ENCODE results near the gene DAGLA.

The DAGLA gene

DNA sequence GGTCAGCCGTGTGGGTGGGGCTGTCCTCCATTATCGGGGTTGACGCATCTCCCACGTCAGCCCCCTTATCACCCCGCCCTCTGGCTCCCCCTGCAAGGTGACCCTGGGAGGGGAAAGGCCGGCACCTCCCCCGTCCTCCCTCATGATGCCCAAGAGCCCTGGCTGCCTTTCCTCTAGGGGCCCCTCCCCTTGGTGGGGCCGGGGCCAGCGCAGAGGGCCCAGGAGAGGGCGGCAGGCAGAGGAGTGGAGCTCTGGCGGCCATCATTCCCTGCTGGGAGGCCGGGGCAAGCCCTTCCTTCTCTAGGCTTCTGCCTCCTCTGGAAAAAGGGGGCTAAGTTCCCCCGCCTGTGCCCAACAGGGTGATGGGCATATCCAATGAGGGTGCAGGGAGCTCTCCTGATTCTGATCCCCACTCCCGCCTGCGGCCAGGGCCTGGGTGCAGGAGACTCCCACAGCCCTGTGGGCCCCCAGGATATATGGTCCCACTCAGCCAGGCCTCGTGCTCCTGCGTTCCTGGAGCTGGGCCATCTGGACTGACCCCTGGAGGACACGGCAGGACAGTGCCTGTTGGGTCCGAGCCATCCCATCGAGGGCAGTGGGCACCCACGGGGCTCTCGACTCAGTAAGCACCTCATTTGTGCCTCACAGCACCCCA, 84.5 kb downstream of the DAGLA start:
- H3K27me3 Mint-ChIP-seq (ENCODE audit: low read depth): no peaks in the 10 kb centered on the region
- DNase-seq (ENCODE audit: low spot score): no peak
- no peak overlapping the region for H3K4me3 Mint-ChIP-seq
- no peaks in the 10 kb centered on the region for H3K9me3 Mint-ChIP-seq
- H3K27ac Mint-ChIP-seq: no peak overlapping the region
- no peaks in the 10 kb centered on the region for H3K36me3 Mint-ChIP-seq (ENCODE audit: low read depth)
- H3K4me1 Mint-ChIP-seq (ENCODE audit: low read depth): no peaks in the 10 kb centered on the region

GRCh38 chr11:61765550-61766253, 85.5 kb downstream of the DAGLA start:
- no peaks in the 10 kb centered on the region for H3K9me3 Mint-ChIP-seq
- no peaks in the 10 kb centered on the region for H3K4me1 Mint-ChIP-seq (ENCODE audit: low read depth)
- DNase-seq (ENCODE audit: low spot score): no peak
- H3K27ac Mint-ChIP-seq: no peak overlapping the region
- H3K27me3 Mint-ChIP-seq (ENCODE audit: low read depth): no peaks in the 10 kb centered on the region
- H3K4me3 Mint-ChIP-seq: no peak overlapping the region
- H3K36me3 Mint-ChIP-seq (ENCODE audit: low read depth): no peaks in the 10 kb centered on the region

GRCh38 chr11:61766353-61766841, 86.2 kb downstream of the DAGLA start:
- H3K4me1 Mint-ChIP-seq (ENCODE audit: low read depth): peaks cover 2% of the 10 kb centered on the region

DNA sequence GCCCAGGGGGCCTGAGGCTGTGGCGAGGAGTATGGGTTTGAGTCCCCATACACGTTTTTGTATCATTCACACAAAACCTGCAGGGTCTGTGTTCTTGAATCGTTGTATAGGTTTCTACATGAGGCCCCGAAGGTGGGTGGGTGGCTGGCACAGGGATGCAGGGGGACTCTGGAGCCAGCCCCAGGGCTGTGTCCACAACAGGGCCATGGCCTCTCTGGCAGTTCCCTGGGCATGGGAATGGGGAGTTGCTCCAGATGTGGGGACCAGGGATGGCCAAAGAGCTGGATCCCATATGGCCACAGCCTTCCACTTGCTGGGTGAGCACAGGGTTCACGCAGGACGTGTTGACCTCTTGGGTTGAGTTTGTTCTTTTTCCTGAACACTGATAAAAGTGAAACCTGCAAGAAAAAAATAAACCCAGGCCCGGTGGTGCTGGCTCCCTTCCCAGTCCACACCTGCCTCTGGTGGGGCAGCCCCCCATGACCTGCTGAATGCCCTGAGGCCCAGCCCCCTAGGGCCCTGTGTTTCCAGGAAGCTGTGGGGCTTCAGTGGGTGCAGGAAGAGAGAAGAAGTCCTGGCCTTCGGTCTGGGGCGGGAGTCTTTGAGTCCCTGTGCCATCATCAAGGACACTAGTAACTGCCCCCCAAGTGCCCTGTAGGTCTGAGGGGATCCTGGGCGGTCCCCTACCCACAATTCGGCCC, 88.3 kb downstream of the DAGLA start:
- peaks cover 2% of the 10 kb centered on the region for H3K4me1 Mint-ChIP-seq (ENCODE audit: low read depth)
- H3K9me3 Mint-ChIP-seq: no peaks in the 10 kb centered on the region
- no peaks in the 10 kb centered on the region for H3K36me3 Mint-ChIP-seq (ENCODE audit: low read depth)
- H3K27me3 Mint-ChIP-seq (ENCODE audit: low read depth): no peaks in the 10 kb centered on the region
- H3K4me3 Mint-ChIP-seq: no peak overlapping the region
- no peak overlapping the region for H3K27ac Mint-ChIP-seq
- no peak for DNase-seq (ENCODE audit: low spot score)

More at GRCh38 chr11:61766353-61766841, 86.2 kb downstream of the DAGLA start:
- no peak for DNase-seq (ENCODE audit: low spot score)
- H3K4me3 Mint-ChIP-seq: no peak overlapping the region
- H3K27ac Mint-ChIP-seq: no peak overlapping the region
- H3K36me3 Mint-ChIP-seq (ENCODE audit: low read depth): no peaks in the 10 kb centered on the region
- H3K9me3 Mint-ChIP-seq: no peaks in the 10 kb centered on the region
- H3K27me3 Mint-ChIP-seq (ENCODE audit: low read depth): no peaks in the 10 kb centered on the region

- no peak overlapping the region for H3K27ac Mint-ChIP-seq
- H3K4me1 Mint-ChIP-seq (ENCODE audit: low read depth): peaks cover 2% of the 10 kb centered on the region
- no peak for DNase-seq (ENCODE audit: low spot score)
- no peaks in the 10 kb centered on the region for H3K36me3 Mint-ChIP-seq (ENCODE audit: low read depth)
- H3K27me3 Mint-ChIP-seq (ENCODE audit: low read depth): no peaks in the 10 kb centered on the region
- H3K9me3 Mint-ChIP-seq: no peaks in the 10 kb centered on the region
- H3K4me3 Mint-ChIP-seq: no peak overlapping the region
Measured at GRCh38 chr11:61769169-61769920, 89.2 kb downstream of the DAGLA start.

GRCh38 chr11:61769946-61770683, 89.9 kb downstream of the DAGLA start:
- peaks cover 2% of the 10 kb centered on the region for H3K4me1 Mint-ChIP-seq (ENCODE audit: low read depth)
- no peaks in the 10 kb centered on the region for H3K9me3 Mint-ChIP-seq
- no peaks in the 10 kb centered on the region for H3K36me3 Mint-ChIP-seq (ENCODE audit: low read depth)

GRCh38 chr11:61771195-61771894, 91.2 kb downstream of the DAGLA start:
- DNase-seq (ENCODE audit: low spot score): no peak
- peaks cover 3% of the 10 kb centered on the region for H3K4me1 Mint-ChIP-seq (ENCODE audit: low read depth)
- no peaks in the 10 kb centered on the region for H3K27me3 Mint-ChIP-seq (ENCODE audit: low read depth)
- H3K9me3 Mint-ChIP-seq: no peaks in the 10 kb centered on the region
- H3K27ac Mint-ChIP-seq: no peak overlapping the region
- H3K36me3 Mint-ChIP-seq (ENCODE audit: low read depth): no peaks in the 10 kb centered on the region
- no peak overlapping the region for H3K4me3 Mint-ChIP-seq

More at GRCh38 chr11:61769946-61770683, 89.9 kb downstream of the DAGLA start:
- no peak for DNase-seq (ENCODE audit: low spot score)
- H3K27ac Mint-ChIP-seq: no peak overlapping the region
- H3K27me3 Mint-ChIP-seq (ENCODE audit: low read depth): no peaks in the 10 kb centered on the region
- H3K4me3 Mint-ChIP-seq: no peak overlapping the region

GRCh38 chr11:61771985-61772455, 91.8 kb downstream of the DAGLA start:
- peaks cover 7% of the 10 kb centered on the region for H3K4me1 Mint-ChIP-seq (ENCODE audit: low read depth)
- H3K9me3 Mint-ChIP-seq: no peaks in the 10 kb centered on the region
- no peaks in the 10 kb centered on the region for H3K36me3 Mint-ChIP-seq (ENCODE audit: low read depth)
- H3K4me3 Mint-ChIP-seq: no peak overlapping the region
- no peaks in the 10 kb centered on the region for H3K27me3 Mint-ChIP-seq (ENCODE audit: low read depth)
- no peak for DNase-seq (ENCODE audit: low spot score)
- H3K27ac Mint-ChIP-seq: peak overlapping the region; percentile 10

- H3K27ac Mint-ChIP-seq: no peak overlapping the region
- H3K4me3 Mint-ChIP-seq: no peak overlapping the region
- H3K36me3 Mint-ChIP-seq (ENCODE audit: low read depth): no peaks in the 10 kb centered on the region
- no peak for DNase-seq (ENCODE audit: low spot score)
- no peaks in the 10 kb centered on the region for H3K9me3 Mint-ChIP-seq
- peaks cover 7% of the 10 kb centered on the region for H3K4me1 Mint-ChIP-seq (ENCODE audit: low read depth)
- H3K27me3 Mint-ChIP-seq (ENCODE audit: low read depth): no peaks in the 10 kb centered on the region
Measured at GRCh38 chr11:61773356-61773755, 93.2 kb downstream of the DAGLA start.

GRCh38 chr11:61773809-61774208, 93.6 kb downstream of the DAGLA start:
- Mint-ChIP-seq H3K4me3 (no peak overlapping the region), H3K27ac (no peak overlapping the region), H3K9me3 (no peaks in the 10 kb centered on the region)

GRCh38 chr11:61774411-61774810, 94.2 kb downstream of the DAGLA start:
- DNase-seq (ENCODE audit: low spot score): no peak
- Mint-ChIP-seq H3K9me3 (no peaks in the 10 kb centered on the region), H3K4me1 (ENCODE audit: low read depth) (peaks cover 7% of the 10 kb centered on the region), H3K27me3 (ENCODE audit: low read depth) (no peaks in the 10 kb centered on the region), H3K4me3 (no peak overlapping the region), H3K36me3 (ENCODE audit: low read depth) (no peaks in the 10 kb centered on the region), H3K27ac (no peak overlapping the region)

More at GRCh38 chr11:61773809-61774208, 93.6 kb downstream of the DAGLA start:
- H3K27me3 Mint-ChIP-seq (ENCODE audit: low read depth): no peaks in the 10 kb centered on the region
- no peak for DNase-seq (ENCODE audit: low spot score)
- no peaks in the 10 kb centered on the region for H3K36me3 Mint-ChIP-seq (ENCODE audit: low read depth)
- H3K4me1 Mint-ChIP-seq (ENCODE audit: low read depth): peaks cover 7% of the 10 kb centered on the region

DNA sequence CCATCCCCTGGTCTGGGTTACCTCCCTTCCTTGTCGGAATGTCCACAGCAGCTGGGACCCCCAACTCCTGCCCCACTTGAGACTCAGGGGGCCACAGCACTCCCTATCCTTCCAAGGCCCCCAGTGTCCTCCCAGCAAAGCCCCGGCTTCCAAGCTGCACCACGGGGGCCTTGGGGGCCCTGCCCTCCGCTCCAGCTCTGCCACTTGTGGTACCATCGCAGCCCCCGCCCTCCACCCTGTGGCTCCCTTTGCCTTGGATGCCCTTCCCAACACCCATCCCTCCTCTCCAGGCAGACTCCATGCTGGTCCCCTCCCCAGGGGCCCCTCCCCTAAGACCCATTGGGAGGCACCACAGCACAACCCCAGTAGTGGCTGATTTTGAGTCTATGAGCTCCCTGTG, 94.9 kb downstream of the DAGLA start:
- Mint-ChIP-seq H3K9me3 (no peaks in the 10 kb centered on the region), H3K27me3 (ENCODE audit: low read depth) (no peaks in the 10 kb centered on the region), H3K4me1 (ENCODE audit: low read depth) (peaks cover 7% of the 10 kb centered on the region), H3K4me3 (no peak overlapping the region), H3K27ac (peak overlapping the region; percentile 34), H3K36me3 (ENCODE audit: low read depth) (no peaks in the 10 kb centered on the region)
- no peak for DNase-seq (ENCODE audit: low spot score)
